ENCODE measurements around the gene SNX8.

Gene SNX8

DNA sequence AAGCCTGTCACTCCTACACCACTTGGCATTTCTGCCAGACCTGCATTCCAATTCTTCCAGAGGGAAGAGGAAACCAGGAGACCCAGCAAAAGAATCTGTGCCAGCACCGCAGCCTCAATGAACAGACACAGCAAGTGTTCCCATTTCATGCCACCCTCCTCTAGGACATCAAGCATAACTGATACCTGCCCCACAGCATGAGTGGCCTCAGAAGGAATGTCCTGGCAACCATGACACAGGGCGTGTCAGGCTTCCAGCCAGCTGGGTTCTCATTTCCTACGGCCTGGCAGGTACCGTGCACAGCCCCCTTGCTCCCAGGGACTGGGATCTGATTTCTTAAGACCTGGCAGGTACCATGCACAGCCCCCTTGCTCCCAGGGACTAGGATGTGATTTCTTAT lies 89.3 kb downstream of the SNX8 start:
- in situ Hi-C loops (cut with MboI; ENCODE audit: low sequenced_read_pairs), result no loop called here

DNA sequence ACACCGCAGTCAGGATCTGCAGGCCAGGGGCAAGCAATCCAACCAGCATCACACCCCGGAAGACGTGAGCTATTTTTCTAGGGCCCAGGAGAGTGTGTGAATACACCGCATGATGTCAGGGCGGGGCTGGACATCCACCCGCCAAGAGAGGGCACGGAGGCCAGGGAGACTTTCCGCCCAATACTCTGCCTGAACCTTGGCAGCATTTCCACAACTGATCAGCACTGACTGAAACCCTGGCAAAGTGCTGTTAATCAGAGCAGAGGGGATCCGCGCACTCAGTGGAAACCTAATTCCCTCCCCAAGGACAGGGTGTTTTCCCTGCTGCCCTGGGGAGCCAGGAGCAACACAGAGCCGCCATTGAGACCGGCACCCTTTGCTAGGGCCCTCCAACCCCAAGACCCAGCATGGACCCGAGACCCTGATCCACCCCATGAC lies 89.7 kb downstream of the SNX8 start:
- in situ Hi-C loops (cut with MboI; ENCODE audit: low sequenced_read_pairs), result no loop called here

DNA sequence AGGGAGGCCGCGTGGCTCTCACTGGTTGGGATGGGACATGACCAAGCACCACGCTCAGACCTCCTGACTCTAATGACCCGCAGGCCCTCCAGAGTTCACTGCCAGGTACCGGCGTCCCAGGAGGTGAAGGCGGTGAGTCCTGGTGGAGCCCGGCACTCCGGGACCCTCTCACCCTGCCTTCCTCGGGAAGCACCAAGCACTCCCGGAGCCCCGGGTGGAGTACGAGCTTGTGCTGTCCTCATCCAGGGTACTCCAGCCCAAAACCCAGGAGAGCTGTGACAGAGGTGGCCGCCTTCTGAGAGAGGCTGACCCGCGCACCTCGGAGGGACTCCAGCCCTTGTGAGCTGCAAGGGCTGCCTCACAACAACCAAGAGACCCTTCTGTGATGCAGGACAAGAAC lies 90.9 kb downstream of the SNX8 start:
- in situ Hi-C loops (cut with MboI; ENCODE audit: low sequenced_read_pairs), result no loop called here

DNA sequence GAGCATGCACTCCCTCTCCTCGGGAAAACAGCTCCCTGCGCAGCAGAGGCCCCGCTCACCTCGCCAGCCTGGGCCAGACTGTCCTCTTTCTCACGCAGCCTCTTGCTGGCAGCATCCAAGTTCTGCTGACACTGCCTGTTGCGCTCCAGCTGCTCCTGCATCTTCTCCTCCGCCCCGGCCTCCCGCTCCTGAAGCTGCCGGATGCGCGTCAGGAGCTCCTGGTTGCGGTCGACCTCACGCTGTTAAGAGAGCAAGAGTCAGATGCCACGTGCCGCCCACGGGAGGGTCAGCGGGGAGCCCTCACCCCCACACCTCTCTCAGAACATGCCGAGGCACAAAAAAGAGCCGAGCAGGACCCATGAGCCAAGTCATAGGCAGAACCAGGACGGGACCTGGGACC lies 91.7 kb downstream of the SNX8 start:
- in situ Hi-C loops (cut with MboI; ENCODE audit: low sequenced_read_pairs), result no loop called here

DNA sequence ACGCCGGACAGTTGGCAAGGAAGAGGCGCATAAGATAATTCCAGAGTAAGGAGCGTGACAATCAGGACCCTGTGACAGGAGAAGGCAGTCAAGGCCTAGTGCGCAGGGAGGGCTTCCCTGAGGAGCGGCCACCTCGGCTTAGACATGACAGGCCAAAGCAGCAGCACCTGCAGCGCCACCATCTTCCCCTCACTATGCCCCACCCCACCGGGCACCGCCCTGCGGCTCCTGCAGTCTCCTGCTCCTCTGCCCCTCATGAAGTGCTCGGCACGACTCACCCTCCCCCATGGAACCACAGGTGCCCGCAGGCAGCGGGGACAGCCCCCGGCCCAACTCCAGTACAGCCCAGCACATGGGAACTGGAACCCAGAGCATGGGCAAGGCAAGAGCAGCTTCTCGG lies 93.3 kb downstream of the SNX8 start:
- in situ Hi-C loops (cut with MboI; ENCODE audit: low sequenced_read_pairs), result no loop called here

DNA sequence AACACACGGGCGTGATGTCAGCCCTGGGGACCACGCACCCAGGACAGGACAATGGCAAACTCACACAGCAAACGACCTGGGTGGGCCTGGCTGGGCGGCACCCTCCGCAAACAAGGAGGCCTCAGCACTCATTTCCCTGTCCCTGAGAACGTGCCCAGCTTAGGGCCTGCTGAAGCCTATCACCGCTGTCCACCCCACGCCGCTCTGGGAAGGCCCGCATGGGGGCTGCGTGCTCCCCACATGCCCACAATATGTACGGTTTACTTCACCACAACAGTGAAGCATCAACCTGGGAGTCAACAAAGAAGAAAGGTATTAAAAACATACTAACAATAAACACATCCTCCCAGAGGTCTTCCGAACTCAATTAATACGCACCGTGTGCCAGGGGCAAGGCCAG lies 93.7 kb downstream of the SNX8 start:
- in situ Hi-C loops (cut with MboI; ENCODE audit: low sequenced_read_pairs), result no loop called here

DNA sequence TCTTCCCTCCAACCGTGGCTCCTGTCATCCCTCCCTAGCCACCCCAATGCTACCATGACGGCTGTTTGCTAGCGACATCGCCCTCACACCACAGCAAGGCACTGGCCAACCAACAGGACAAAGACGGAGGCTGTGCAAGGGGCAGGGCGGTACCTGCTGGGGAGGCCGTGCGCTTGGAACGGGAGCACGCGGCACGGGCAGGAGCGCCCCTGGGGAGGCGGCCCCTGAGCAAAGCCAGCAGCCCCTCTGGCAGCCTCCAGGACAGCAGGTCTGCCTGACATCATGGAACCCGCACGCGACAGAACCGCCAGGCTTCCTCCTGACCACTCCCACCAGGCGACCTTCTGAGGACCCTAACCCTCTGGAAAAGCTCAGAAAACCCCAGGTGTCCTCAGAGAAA lies 94.2 kb downstream of the SNX8 start:
- in situ Hi-C loops (cut with MboI; ENCODE audit: low sequenced_read_pairs), result no loop called here

DNA sequence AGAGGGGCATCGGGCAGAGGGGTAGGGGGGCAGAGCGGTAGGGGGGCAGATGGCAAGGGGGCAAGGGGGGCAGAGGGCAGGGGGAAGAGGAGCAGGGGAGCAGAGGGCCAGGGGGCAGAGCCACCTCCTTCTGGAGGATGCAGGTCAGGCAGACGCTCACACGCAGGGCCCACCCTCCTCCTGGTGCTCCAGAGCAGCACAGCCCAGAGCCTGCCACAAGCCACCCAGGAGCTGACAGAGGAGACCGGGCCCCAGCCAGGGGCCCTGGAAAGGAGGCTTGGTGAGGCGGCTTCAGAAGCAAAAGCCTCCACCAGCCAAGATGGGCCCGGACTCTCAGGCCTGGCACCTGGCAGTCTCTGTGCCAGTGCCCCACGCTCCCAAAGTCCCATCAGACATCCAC lies 94.6 kb downstream of the SNX8 start:
- in situ Hi-C loops (cut with MboI; ENCODE audit: low sequenced_read_pairs), result no loop called here

DNA sequence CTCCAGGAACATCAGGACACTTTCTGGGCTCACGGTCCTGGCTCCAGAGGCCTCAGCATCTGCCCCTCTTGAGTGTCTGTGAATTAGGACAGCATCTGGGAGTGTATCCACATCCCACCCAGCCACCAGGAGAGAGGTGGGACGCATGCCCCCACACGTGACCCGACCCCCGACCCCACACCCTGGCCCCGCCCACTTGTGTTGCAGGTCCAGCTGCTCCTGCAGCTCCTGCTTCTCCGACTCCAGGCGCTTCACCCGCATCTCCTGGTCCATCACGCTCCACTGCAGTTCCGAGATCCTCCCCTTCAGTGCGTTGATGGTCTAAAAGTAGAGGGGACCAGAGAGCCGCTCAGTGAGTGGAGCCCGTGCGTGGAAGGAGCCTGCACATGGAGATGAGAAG lies 95.1 kb downstream of the SNX8 start:
- in situ Hi-C loops (cut with MboI; ENCODE audit: low sequenced_read_pairs), result no loop called here

DNA sequence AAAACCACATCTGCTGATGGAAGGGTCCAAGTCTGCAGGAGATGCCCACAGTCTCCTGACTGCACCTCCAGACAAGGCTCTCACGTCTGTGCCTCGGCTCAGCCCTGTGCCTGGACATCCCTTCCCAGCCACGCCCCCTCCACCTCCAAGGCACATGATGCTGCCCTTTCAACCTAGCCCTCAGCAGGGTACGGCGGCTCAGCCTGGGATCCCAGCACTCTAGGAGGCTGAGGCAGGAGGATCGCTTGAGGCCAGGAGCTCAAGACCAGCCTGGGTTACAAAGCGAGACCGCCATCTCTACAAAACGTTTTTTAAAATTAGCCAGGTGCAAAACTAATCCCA lies 95.8 kb downstream of the SNX8 start:
- in situ Hi-C loops (cut with MboI; ENCODE audit: low sequenced_read_pairs), result no loop called here

DNA sequence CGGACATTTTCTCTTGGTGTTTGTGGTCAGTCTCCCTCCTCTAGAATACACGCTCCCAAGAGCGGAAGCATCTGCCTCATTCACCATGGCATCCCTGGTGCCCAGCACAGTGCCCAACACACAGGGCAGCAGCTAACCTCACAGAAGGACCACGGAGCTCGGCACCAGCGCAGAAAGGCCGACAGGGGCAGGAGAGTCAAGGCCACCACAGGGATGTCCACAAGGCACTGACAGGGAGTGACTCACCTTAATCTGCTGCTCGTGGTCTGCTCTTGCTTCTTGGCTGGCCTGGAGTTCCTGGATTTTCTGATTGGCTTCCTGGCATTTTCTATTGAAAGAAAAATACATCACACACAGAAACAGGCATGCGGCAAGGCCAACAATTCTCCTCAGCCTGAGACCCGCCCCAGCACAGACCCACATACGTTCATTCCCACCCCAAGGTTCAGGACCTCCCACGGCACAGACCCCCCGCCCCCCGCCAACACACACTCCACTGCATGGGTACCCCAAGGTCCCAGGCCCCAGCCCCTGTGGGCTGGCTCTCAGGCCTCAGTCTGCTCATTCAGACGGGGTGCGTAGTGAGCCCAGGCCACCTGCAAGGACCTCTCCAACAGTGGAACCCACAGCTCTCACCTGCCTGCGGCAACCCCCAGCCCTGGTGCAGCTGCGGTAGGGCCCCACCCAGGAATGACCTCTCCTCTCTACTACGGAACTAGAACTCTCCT lies 96.4 kb downstream of the SNX8 start:
- in situ Hi-C loops (cut with MboI; ENCODE audit: low sequenced_read_pairs), result no loop called here

DNA sequence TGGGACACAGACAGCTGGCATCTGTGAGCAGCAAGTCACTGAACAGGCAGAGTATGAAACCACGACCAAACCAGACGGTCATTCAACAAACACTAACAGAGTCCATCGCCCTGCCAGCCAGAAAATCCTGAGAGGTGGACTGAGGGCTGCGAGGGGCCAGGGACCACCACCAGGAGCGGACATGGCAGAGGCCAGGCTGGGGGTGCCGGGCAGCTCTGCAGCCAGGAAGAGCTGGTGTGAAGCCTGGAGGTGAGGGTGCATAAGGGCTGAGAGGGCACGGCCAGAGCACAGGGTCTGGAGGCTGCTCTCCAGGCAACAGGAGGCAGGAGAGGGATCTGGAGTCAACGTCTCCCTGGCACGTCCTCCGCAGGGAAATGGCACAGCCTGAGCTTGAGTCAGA lies 97.0 kb downstream of the SNX8 start:
- in situ Hi-C loops (cut with MboI; ENCODE audit: low sequenced_read_pairs), result no loop called here

DNA sequence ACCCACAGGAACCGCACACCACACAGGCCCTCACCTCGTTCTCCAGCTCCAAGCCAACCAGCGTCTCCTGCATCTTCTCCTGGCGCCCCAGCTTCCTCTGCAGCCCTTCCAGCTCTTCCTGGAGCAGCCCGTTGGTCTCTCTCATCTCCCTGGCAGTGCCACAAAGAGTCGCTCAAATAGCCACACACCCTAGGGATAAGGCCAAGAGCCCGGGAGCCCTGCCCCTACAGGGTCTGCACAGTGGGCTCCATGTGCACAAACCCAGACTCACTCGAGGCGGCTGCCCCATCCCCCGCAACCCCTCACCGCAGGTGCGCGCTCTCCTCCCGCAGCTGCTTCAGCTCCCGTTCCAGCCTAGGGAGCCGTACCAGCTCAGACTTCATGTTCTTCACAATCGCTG lies 98.4 kb downstream of the SNX8 start:
- in situ Hi-C loops (cut with MboI; ENCODE audit: low sequenced_read_pairs), result no loop called here

DNA sequence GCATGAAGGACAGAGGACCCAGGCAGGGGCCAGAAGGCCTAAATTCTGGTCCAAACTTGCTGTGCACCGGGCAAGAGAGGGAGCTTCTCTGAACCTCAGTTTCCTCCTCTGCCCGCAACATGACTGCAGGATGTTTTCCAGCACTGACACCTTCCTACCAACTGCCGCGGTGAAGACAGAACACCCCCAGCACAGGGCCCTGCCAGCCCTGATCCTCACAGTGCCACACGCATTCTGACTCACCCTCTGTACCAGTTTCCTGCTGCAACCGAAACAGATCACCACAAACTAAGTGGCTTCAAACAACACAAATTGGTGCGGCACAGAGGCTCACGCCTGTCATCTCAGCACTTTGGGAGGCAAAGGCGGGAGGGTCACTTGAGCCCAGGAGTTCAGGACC lies 99.6 kb downstream of the SNX8 start:
- in situ Hi-C loops (cut with MboI; ENCODE audit: low sequenced_read_pairs), result no loop called here

DNA sequence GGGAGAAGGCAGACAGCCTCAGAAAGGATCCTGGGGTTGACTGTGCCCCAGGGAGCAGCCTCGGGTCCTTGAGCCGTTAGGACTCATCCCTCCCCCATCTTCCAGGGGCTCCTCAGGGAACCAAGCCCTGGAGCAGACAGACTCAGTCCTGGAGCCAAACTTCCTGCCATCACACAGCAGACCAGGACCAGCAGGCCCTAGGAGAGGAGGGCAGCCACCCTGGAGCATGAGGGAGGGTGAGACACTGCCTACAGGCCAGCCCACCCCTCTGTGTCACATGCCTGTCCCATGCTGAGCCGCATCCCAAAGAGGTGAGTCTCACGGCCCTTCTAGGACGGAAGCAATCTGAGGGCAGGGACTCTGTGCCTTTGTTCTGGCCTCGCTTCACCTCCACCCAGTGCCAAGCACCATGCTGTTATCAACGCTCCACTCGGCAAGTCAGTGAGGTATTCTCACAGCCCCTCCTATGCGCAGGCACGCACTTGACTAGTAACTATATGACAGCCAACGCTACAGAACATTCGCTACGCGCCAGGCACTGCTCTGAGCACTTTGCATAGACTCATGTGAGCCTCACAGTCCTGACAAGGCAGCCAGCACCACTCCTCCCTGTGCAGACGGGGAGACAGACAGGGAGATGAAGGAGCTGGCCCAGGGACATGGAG lies 100.6 kb downstream of the SNX8 start:
- in situ Hi-C loops (cut with MboI; ENCODE audit: low sequenced_read_pairs), result no loop called here

DNA sequence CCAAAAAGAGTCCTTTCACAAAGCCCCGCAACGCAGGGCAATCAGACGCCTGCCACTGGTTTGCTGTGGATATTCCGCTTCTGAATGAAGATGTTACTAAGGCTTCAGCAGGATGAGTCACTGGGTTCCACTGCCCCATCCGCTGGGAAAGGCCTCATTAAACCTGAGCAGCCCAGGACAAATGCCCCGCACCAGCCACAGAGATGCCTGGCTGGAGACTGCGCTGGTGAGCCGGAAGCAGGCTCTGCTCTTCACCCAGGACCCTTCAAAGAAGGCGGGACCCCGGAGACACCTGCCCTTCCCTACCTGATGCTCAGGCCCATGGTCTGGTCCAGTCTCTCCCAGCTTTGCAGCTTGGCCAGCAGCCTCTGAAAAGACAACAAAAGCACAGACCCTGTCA lies 101.3 kb downstream of the SNX8 start:
- in situ Hi-C loops (cut with MboI; ENCODE audit: low sequenced_read_pairs), result no loop called here

DNA sequence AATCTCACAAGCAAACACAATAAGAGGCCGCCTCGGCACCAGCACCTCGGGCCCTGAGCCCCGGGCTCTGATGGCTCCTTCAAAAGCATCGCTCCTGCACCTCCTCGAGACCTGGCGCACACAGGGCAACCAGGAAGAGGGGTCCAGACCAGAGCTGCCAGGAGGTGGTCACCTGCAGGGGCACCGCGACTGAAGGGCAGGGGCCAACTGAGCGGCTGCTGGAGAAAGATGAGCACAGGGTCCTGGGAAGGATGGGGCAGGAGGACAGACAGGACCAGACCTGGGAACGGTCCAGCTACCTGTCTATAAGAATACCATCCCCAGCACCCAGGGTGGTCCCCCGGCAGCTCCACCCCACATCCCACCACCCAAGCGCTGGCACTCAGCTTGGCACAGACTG lies 102.3 kb downstream of the SNX8 start:
- in situ Hi-C loops (cut with MboI; ENCODE audit: low sequenced_read_pairs), result no loop called here

DNA sequence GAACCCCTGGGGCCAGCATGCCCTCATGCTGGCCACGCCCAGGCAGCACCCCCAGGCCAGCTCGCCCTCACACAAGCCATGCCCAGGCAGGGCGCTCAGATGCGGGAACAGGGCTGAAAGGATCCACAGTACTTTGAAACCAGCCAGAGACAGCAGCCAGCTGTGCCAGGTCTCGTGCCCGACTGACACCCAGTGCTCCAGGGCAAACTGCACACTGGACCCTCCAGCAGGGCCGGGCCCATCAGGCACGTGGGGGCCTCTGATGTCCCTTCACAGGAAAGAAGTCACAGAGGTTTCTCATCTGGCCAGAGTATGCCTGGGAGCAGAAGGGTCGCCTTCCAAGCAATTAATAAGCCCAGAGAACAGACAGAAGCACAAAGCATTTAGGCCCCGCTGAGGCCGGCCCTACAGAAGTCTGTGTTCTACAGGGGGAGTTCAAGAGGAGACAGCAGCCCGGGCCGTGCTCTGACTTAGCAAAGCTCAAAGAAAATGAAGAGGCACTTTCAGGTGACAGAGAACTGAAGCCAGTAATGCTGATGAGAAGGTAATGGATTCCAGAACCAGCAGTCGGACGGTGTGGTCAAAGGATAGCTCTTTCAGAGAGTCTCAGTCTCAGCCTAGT lies 102.9 kb downstream of the SNX8 start:
- in situ Hi-C loops (cut with MboI; ENCODE audit: low sequenced_read_pairs), result no loop called here

DNA sequence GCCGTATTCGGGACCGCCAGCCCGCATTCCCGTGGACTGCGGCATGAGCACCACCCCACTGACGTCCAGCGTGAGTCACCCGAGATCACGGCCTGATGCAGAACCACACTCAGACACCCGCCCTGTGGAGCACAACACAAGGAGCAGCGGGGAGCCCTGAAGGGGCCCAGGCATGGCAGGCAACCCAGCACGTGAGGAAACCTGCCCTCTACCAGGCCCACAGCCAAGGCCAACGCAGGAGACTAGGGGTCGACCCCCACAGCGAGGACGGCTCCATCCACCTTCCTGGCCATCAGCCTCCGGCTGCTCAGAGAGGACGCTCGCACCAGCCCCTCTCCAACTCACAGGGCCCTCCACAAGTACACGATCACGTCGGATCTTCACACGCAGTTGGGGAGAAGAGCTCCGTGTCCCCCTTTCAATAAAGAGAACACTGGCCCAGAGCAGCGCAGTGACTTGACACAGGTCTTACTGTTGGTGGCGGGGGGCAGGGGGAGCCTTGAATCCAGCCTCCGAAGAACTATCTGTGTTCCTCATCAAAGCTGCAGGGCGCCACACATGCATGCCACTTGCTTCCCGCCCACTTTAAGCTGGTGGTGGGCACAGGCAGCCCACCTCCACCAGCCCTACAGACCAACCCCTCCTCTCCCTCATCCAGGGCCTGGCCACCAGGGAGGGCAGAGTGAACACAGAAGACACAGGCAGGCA lies 103.5 kb downstream of the SNX8 start:
- in situ Hi-C loops (cut with MboI; ENCODE audit: low sequenced_read_pairs), result no loop called here

DNA sequence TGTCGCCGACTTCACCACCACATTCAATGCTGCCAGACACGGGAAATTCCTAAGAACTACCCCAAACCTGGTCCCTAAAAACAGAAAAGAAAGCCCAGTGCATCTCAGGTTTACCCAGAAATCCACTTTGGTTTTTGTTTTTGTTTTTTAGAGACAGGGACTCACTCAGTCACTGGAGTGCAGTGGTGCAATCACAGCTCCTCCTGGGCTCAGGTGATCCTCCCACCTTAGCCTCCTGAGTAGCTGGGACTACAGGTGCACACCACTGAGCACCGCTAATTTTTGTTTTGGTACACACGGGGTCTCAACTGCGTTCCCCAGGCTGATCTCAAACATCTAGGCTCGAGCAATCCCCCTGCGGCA lies 104.3 kb downstream of the SNX8 start:
- in situ Hi-C loops (cut with MboI; ENCODE audit: low sequenced_read_pairs), result no loop called here

DNA sequence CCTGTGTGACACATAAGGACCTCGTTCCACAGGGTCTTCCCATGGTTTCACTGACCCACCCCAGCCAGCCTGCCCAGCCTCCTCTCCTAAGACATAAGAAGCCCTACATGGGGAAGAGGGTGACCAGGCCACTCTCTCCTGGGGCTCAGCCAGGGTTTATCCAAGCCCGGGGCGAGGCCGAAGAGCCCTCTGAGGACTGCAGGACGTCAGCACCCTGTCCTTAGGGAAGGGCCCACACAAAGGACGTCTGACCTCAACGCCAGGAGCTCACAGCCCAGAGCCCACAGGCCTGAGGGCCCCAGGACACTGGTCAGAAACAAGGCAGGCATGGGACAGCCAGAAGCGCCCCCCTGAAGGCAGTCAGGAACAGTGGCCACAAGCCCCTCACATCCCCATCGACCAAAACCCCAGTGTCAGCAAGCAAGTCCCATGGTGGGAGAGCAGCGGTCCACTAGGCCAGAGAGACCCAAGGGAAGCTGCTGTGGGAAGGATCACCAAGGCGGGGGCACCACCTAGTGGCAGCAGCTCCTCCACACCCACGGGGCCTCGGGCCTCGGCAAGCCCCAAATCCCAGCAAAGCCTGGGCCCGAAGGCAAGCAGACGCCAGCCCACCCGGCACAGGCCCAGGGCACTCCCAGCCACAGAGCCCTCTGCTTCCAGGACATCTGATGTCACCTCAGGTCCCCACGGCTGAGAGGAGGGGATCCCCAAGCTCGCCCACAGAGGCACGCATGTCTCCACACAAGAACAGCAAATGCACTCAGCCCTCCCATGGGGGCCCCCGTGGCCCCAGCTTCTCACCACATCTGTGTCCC lies 104.9 kb downstream of the SNX8 start:
- in situ Hi-C loops (cut with MboI; ENCODE audit: low sequenced_read_pairs), result no loop called here
